CD4-positive, CD25-positive, alpha-beta regulatory T cell (primary cell): ENCODE results near the gene ALG8. TPM values are rescaled to one million over a fixed set of nuclear protein-coding genes. Genes with fewer than 3 reads are reported as not detected.

Source experiments
- ATAC-seq, 2 donors: fragments of 150-1000 bp; cut with Tn5 transposase; one replicate each; pipeline ENCODE4 v1.10.0; 2021; ENCODE audit warnings: low read depth in 2 of 2, moderate number of reproducible peaks in 2 of 2, moderate library complexity in 1 of 2
- DNase-seq, 3 donors: peaks; one replicate each; pipeline versions ENCODE4 v3.0.0 to v3.0.0-alpha.2; 2012 to 2022; ENCODE audit warnings: mixed read lengths in 1 of 3
- H3K27ac ChIP-seq: one replicate; pipeline ENCODE4 v1.7.0; 2013; ENCODE audit warnings: mild to moderate bottlenecking, low read length; ENCODE audit not compliant: insufficient read depth, poor library complexity, severe bottlenecking
- H3K27me3 ChIP-seq: one replicate; pipeline ENCODE4 v1.7.0; 2013; ENCODE audit warnings: low read length; ENCODE audit not compliant: control insufficient read depth, insufficient read depth
- H3K36me3 ChIP-seq: one replicate; pipeline ENCODE4 v1.7.0; 2013; ENCODE audit warnings: mild to moderate bottlenecking, low read length, moderate library complexity; ENCODE audit not compliant: control insufficient read depth, insufficient read depth
- H3K4me1 ChIP-seq: 2 replicates; pipeline ENCODE4 v1.7.0; 2013; ENCODE audit warnings: mild to moderate bottlenecking, low read length; ENCODE audit not compliant: insufficient read depth, control insufficient read depth, poor library complexity, severe bottlenecking
- H3K4me3 ChIP-seq: one replicate; pipeline ENCODE4 v1.7.0; 2013; ENCODE audit warnings: low read depth, mild to moderate bottlenecking, low read length, moderate library complexity
- H3K9me3 ChIP-seq, 2 experiments: 1 replicate in 1 of 2; 2 replicates in 1 of 2; pipeline ENCODE4 v1.7.0; 2013; ENCODE audit warnings: low read length in 2 of 2, mild to moderate bottlenecking in 1 of 2, moderate library complexity in 1 of 2; ENCODE audit not compliant: control insufficient read depth in 2 of 2
- H3K27ac Mint-ChIP-seq, 3 donors: one replicate each; pipeline ENCODE4 v1.8.0; 2020 to 2022; ENCODE audit warnings: mild to moderate bottlenecking in 3 of 3, mixed read lengths in 3 of 3, moderate library complexity in 2 of 3
- H3K27me3 Mint-ChIP-seq: one replicate; pipeline ENCODE4 v1.8.0; 2022; ENCODE audit warnings: mild to moderate bottlenecking, mixed read lengths
- H3K36me3 Mint-ChIP-seq: one replicate; pipeline ENCODE4 v1.8.0; 2020; ENCODE audit warnings: mixed read lengths
- H3K4me1 Mint-ChIP-seq, 4 donors: one replicate each; pipeline ENCODE4 v1.8.0; 2020 to 2022; ENCODE audit warnings: mixed read lengths in 4 of 4, mild to moderate bottlenecking in 1 of 4
- H3K4me3 Mint-ChIP-seq, 4 donors: one replicate each; pipeline ENCODE4 v1.8.0; 2020 to 2022; ENCODE audit warnings: mild to moderate bottlenecking in 4 of 4, mixed read lengths in 4 of 4, moderate library complexity in 3 of 4
- H3K9me3 Mint-ChIP-seq, 7 donors: one replicate each; pipeline ENCODE4 v1.8.0; 2020 to 2022; ENCODE audit warnings: mixed read lengths in 7 of 7, mild to moderate bottlenecking in 3 of 7, moderate library complexity in 2 of 7
- polyA plus RNA-seq, 4 donors: library from polyadenylated mRNA; unstranded; fragments of 300-500 nt; fragmentation: Illumina TruSeq; gene quantifications; one replicate each; pipeline ENCODE4 v1.2.3, GENCODE V29; 2021
- total RNA-seq: library from RNA; stranded (reverse); gene quantifications from one replicate; pipeline ENCODE4 v1.2.3, GENCODE V29; 2022

The ALG8 gene
- total and polyA plus RNA-seq, 5 donors from 2014 or later: 20.6 to 56.3 (median 54.2) TPM

- Mint-ChIP-seq H3K27me3 (no peaks in the 10 kb centered on the region), H3K9me3 (peaks cover 0 to 1% (median 0%) of the 10 kb centered on the region in 7 donors), H3K4me3 (peak overlapping the region; percentile 91 to 97 (median 97)), H3K4me1 (peaks cover 19 to 41% (median 29%) of the 10 kb centered on the region in 4 donors), H3K36me3 (peaks cover 19% of the 10 kb centered on the region), H3K27ac (peak overlapping the region; percentile 94 to 96 (median 94))
- Histone ChIP-seq H3K36me3 (no peaks in the 10 kb centered on the region), H3K9me3 (no peaks in the 10 kb centered on the region), H3K4me1 (peaks cover 17% of the 10 kb centered on the region), H3K27ac (peak overlapping the region; percentile 80), H3K4me3 (peak overlapping the region; percentile 96), H3K27me3 (no peaks in the 10 kb centered on the region)
- DNase-seq (peak in 2 of 3 donors; percentile 2 to 70), ATAC-seq (peak; percentile 11 to 29)
Measured at GRCh38 chr11:78138694-78139421, 568 bp downstream of the ALG8 start.

GRCh38 chr11:78138291-78138690, 1.1 kb downstream of the ALG8 start:
- Mint-ChIP-seq H3K9me3 (peaks cover 0 to 1% (median 0%) of the 10 kb centered on the region in 7 donors), H3K27ac (peak overlapping the region; percentile 78 to 96 (median 94)), H3K4me3 (peak overlapping the region; percentile 80 to 97 (median 94)), H3K4me1 (peaks cover 19 to 41% (median 29%) of the 10 kb centered on the region in 4 donors), H3K36me3 (peaks cover 17% of the 10 kb centered on the region), H3K27me3 (no peaks in the 10 kb centered on the region)
- Histone ChIP-seq H3K36me3 (no peaks in the 10 kb centered on the region), H3K4me1 (peaks cover 17% of the 10 kb centered on the region), H3K4me3 (peak overlapping the region; percentile 96), H3K9me3 (no peaks in the 10 kb centered on the region), H3K27ac (peak overlapping the region; percentile 80), H3K27me3 (no peaks in the 10 kb centered on the region)
- peak in 1 of 3 donors; percentile 5 for DNase-seq
- ATAC-seq: no peak

DNA sequence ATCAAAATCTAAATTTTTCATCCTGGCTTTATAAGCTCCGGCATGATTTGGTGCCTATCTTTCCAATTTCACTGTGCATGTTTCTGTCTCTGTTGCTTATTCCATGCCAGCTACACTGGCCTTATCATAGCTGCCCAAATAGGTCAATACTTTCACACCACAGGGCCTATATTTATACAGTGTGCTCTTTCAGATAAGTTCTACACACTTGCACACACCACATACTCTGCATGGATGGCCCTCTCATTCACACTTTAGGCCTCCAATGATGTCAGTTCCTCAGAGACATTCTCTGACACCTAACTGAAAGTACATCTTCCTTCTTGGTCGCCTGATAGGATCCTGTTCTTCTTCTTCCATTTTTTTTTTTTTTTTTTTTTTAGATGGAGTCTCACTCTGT, 7.0 kb downstream of the ALG8 start:
- Histone ChIP-seq H3K27me3 (no peaks in the 10 kb centered on the region), H3K36me3 (no peaks in the 10 kb centered on the region), H3K9me3 (no peaks in the 10 kb centered on the region), H3K4me3 (no peak overlapping the region), H3K4me1 (no peaks in the 10 kb centered on the region), H3K27ac (no peak overlapping the region)
- Mint-ChIP-seq H3K4me1 (peaks cover 8 to 24% (median 18%) of the 10 kb centered on the region in 4 donors), H3K36me3 (peaks cover 16% of the 10 kb centered on the region), H3K27me3 (no peaks in the 10 kb centered on the region), H3K9me3 (peaks cover 0 to 1% (median 0%) of the 10 kb centered on the region in 7 donors), H3K27ac (no peak overlapping the region), H3K4me3 (no peak overlapping the region)
- ATAC-seq (no peak), DNase-seq (no peak)

DNA sequence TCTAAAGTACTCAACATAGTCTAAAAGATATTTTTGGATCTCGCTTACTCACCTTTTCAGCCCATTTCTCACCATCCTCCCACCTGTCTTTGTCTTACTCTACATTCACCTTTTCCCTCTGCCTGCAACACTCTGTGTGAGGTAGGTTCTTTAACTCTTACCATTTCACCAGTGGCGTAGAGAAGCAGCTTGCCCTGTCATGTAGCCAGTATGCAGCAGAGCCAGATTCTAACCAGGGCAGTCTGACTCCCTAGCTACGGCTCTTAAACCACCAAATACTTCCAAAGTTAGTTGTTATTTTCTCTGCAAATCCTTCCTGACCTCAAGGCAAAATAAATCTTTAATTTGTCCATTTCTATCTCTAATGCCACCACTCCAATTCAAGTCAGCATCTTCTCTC, 7.5 kb downstream of the ALG8 start:
- H3K9me3 Mint-ChIP-seq: no peaks in the 10 kb centered on the region
- no peak overlapping the region for H3K4me3 Mint-ChIP-seq
- Histone ChIP-seq H3K9me3 (no peaks in the 10 kb centered on the region), H3K4me1 (no peaks in the 10 kb centered on the region), H3K4me3 (no peak overlapping the region), H3K27ac (no peak overlapping the region), H3K27me3 (no peaks in the 10 kb centered on the region), H3K36me3 (no peaks in the 10 kb centered on the region)
- H3K4me1 Mint-ChIP-seq: peaks cover 3 to 24% (median 12%) of the 10 kb centered on the region in 4 donors
- no peaks in the 10 kb centered on the region for H3K27me3 Mint-ChIP-seq
- ATAC-seq (no peak), DNase-seq (no peak)
- H3K27ac Mint-ChIP-seq: peak overlapping the region in 1 of 3 donors; percentile 8
- H3K36me3 Mint-ChIP-seq: peaks cover 11% of the 10 kb centered on the region

- Histone ChIP-seq H3K36me3 (peaks cover 4% of the 10 kb centered on the region), H3K27me3 (no peaks in the 10 kb centered on the region), H3K4me1 (no peaks in the 10 kb centered on the region), H3K4me3 (no peak overlapping the region), H3K9me3 (no peaks in the 10 kb centered on the region), H3K27ac (no peak overlapping the region)
- no peak for DNase-seq
- Mint-ChIP-seq H3K36me3 (peaks cover 4% of the 10 kb centered on the region), H3K4me1 (peaks cover 0 to 24% (median 10%) of the 10 kb centered on the region in 4 donors), H3K27me3 (no peaks in the 10 kb centered on the region), H3K4me3 (no peak overlapping the region), H3K9me3 (no peaks in the 10 kb centered on the region), H3K27ac (no peak overlapping the region)
- no peak for ATAC-seq
Measured at GRCh38 chr11:78127403-78127802, 12.0 kb downstream of the ALG8 start.

- peaks cover 41% of the 10 kb centered on the region for H3K36me3 Mint-ChIP-seq
- H3K27ac ChIP-seq: no peak overlapping the region
Measured at GRCh38 chr11:78112582-78113275, 26.7 kb downstream of the ALG8 start.

GRCh38 chr11:78111298-78111697, 28.1 kb downstream of the ALG8 start:
- Mint-ChIP-seq H3K27ac (peak overlapping the region in 1 of 3 donors; percentile 38), H3K36me3 (peaks cover 41% of the 10 kb centered on the region), H3K4me3 (no peak overlapping the region), H3K9me3 (peaks cover 0 to 1% (median 0%) of the 10 kb centered on the region in 7 donors), H3K4me1 (peaks cover 0 to 4% (median 4%) of the 10 kb centered on the region in 4 donors), H3K27me3 (no peaks in the 10 kb centered on the region)
- Histone ChIP-seq H3K36me3 (peaks cover 37% of the 10 kb centered on the region), H3K4me1 (no peaks in the 10 kb centered on the region), H3K4me3 (no peak overlapping the region), H3K27ac (no peak overlapping the region), H3K27me3 (no peaks in the 10 kb centered on the region), H3K9me3 (no peaks in the 10 kb centered on the region)
- DNase-seq: no peak
- ATAC-seq: no peak

More at GRCh38 chr11:78112582-78113275, 26.7 kb downstream of the ALG8 start:
- H3K4me1 Mint-ChIP-seq: peaks cover 0 to 8% (median 4%) of the 10 kb centered on the region in 4 donors
- no peak overlapping the region for H3K27ac Mint-ChIP-seq
- no peak for ATAC-seq
- DNase-seq: no peak
- no peaks in the 10 kb centered on the region for H3K27me3 ChIP-seq
- no peak overlapping the region for H3K4me3 ChIP-seq
- H3K36me3 ChIP-seq: peaks cover 37% of the 10 kb centered on the region
- H3K9me3 ChIP-seq: no peaks in the 10 kb centered on the region
- H3K4me3 Mint-ChIP-seq: no peak overlapping the region
- H3K27me3 Mint-ChIP-seq: no peaks in the 10 kb centered on the region
- H3K4me1 ChIP-seq: no peaks in the 10 kb centered on the region
- H3K9me3 Mint-ChIP-seq: no peaks in the 10 kb centered on the region
